ENCODE results near the gene COL24A1. TPM values are rescaled to one million over a fixed set of nuclear protein-coding genes. Genes with fewer than 3 reads are reported as not detected.

COL24A1 gene
- total RNA-seq = 1 to 10 TPM in 2 of 4 donors, under 1 TPM in 2; 0.32 to 1.8 (median 0.72) TPM

GRCh38 chr1:86156566-86157455, at the start of gene COL24A1:
COL24A1 (minus strand) TSS chr1:86156772; CDS start chr1:86156396, 376 bp downstream.
- TF ChIP-seq EP300 (IDR thresholded peaks at IDR 0.05) = no peak
- no peak for TF ChIP-seq CTCF (IDR thresholded peaks at IDR 0.05)
- no peak for TF ChIP-seq POLR2AphosphoS5 (IDR thresholded peaks at IDR 0.05)
- no peak for TF ChIP-seq POLR2A (IDR thresholded peaks at IDR 0.05)
- Histone ChIP-seq H3K27me3 (peaks cover 21% of the 10 kb centered on the region), H3K9me3 (no peaks in the 10 kb centered on the region), H3K36me3 (no peaks in the 10 kb centered on the region), H3K4me3 (peak within 1 kb of the TSS; percentile 39), H3K27ac (no peak within 1 kb of the TSS), H3K4me1 (peaks cover 20% of the 10 kb centered on the region)
- peak; percentile 59 to 80 for DNase-seq (ENCODE audit: low spot score in 2 of 2)
- 18% methylated on average over 43 of the region's 52 CpGs for WGBS

GRCh38 chr1:86205741-86206140, 49.2 kb upstream of the COL24A1 start:
- H3K4me3 ChIP-seq = no peak overlapping the region
- H3K4me1 ChIP-seq = no peaks in the 10 kb centered on the region
- no peaks in the 10 kb centered on the region for H3K36me3 ChIP-seq
- 77% methylated on average over 3 of the region's 3 CpGs for WGBS
- TF ChIP-seq POLR2A (IDR thresholded peaks at IDR 0.05) = no peak
- TF ChIP-seq POLR2AphosphoS5 (IDR thresholded peaks at IDR 0.05) = no peak
- no peak for TF ChIP-seq CTCF (IDR thresholded peaks at IDR 0.05)
- no peak for TF ChIP-seq EP300 (IDR thresholded peaks at IDR 0.05)
- no peaks in the 10 kb centered on the region for H3K27me3 ChIP-seq
- DNase-seq (ENCODE audit: low spot score in 2 of 2) = no peak
- H3K27ac ChIP-seq = no peak overlapping the region
- no peaks in the 10 kb centered on the region for H3K9me3 ChIP-seq

GRCh38 chr1:86202552-86203340, 46.2 kb upstream of the COL24A1 start:
- Histone ChIP-seq H3K4me3 (no peak overlapping the region), H3K9me3 (no peaks in the 10 kb centered on the region), H3K36me3 (no peaks in the 10 kb centered on the region), H3K27me3 (no peaks in the 10 kb centered on the region), H3K27ac (no peak overlapping the region), H3K4me1 (no peaks in the 10 kb centered on the region)
- TF ChIP-seq POLR2A (IDR thresholded peaks at IDR 0.05) (no peak), POLR2AphosphoS5 (IDR thresholded peaks at IDR 0.05) (no peak), EP300 (IDR thresholded peaks at IDR 0.05) (no peak), CTCF (IDR thresholded peaks at IDR 0.05) (no peak)
- no peak for DNase-seq (ENCODE audit: low spot score in 2 of 2)
- WGBS = 94% methylated on average over 4 of the region's 4 CpGs

GRCh38 chr1:86201311-86201710, 44.7 kb upstream of the COL24A1 start:
- Histone ChIP-seq H3K27ac (no peak overlapping the region), H3K4me3 (no peak overlapping the region), H3K36me3 (no peaks in the 10 kb centered on the region), H3K9me3 (no peaks in the 10 kb centered on the region), H3K4me1 (no peaks in the 10 kb centered on the region), H3K27me3 (no peaks in the 10 kb centered on the region)
- TF ChIP-seq EP300 (IDR thresholded peaks at IDR 0.05) = no peak
- TF ChIP-seq CTCF (IDR thresholded peaks at IDR 0.05) = no peak
- TF ChIP-seq POLR2A (IDR thresholded peaks at IDR 0.05) = no peak
- no peak for TF ChIP-seq POLR2AphosphoS5 (IDR thresholded peaks at IDR 0.05)
- WGBS = 60% methylated on average over 2 of the region's 2 CpGs
- DNase-seq (ENCODE audit: low spot score in 2 of 2) = no peak

GRCh38 chr1:86200901-86201300, 44.3 kb upstream of the COL24A1 start:
- WGBS = 51% methylated on average over 8 of the region's 8 CpGs
- H3K27ac ChIP-seq = no peak overlapping the region
- H3K4me1 ChIP-seq = no peaks in the 10 kb centered on the region
- no peaks in the 10 kb centered on the region for H3K36me3 ChIP-seq
- TF ChIP-seq POLR2AphosphoS5 (IDR thresholded peaks at IDR 0.05) (no peak), POLR2A (IDR thresholded peaks at IDR 0.05) (no peak), EP300 (IDR thresholded peaks at IDR 0.05) (no peak), CTCF (IDR thresholded peaks at IDR 0.05) (no peak)
- H3K4me3 ChIP-seq = no peak overlapping the region
- DNase-seq (ENCODE audit: low spot score in 2 of 2) = no peak
- no peaks in the 10 kb centered on the region for H3K9me3 ChIP-seq
- no peaks in the 10 kb centered on the region for H3K27me3 ChIP-seq
